ENCODE results near the gene PANK2.

DNA sequence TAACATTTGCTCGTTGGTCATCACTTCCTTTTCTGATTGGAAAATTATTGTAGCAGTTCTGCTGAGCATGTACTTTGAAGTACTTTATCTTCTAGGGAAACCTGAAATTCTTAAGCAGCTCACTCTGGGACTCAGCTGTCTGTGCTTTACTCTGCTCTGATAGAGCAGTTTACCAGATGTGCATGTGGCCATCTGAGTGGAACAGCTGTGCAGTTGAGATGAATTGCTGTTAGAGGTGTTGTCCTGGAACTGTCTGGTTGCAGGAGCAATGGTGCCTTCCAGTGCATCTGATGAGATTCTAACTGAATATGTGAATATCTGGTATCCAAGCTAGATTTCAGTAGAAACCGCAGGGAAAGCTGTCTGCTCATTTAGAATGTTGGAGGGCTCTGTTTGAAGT lies 27.2 kb downstream of the PANK2 start:
- TF ChIP-seq CTCF (IDR thresholded peaks at IDR 0.05) (no peak), POLR2A (IDR thresholded peaks at IDR 0.05) (no peak)

Measured in body of pancreas (tissue), 4 donors.